ENCODE data around the gene GGN.

- TF ChIP-seq EZH2phosphoT487 (IDR thresholded peaks at IDR 0.05; ENCODE audit: insufficient read depth, low read depth), result no peak
- no peak for TF ChIP-seq EZH2 (IDR thresholded peaks at IDR 0.05; ENCODE audit: insufficient read depth, poor library complexity, severe bottlenecking)
Observed at GRCh38 chr19:38351865-38352395, 35.9 kb downstream of the GGN start.
